Transverse colon (tissue), 4 donors: ENCODE data around the gene TCF7L2. TPM values are rescaled to one million over a fixed set of nuclear protein-coding genes. Genes with fewer than 3 reads are reported as not detected.
A peak's percentile ranks its signal among the peaks of the same experiment; 100 is the strongest.

ENCODE experiments used
- DNase-seq: peaks from one replicate; pipeline ENCODE4 v3.0.0-alpha.2; 2019
- H3K27ac ChIP-seq, 4 donors: fragments of 200-600 bp; sonication (generic); 2 replicates each; pipeline ENCODE4 v1.5.1; 2016 to 2018; ENCODE audit warnings: inconsistent platforms in 4 of 4
- H3K27me3 ChIP-seq: fragments of 200-600 bp; sonication (generic); 2 replicates; pipeline ENCODE4 v1.5.1; 2017; ENCODE audit warnings: inconsistent platforms
- H3K36me3 ChIP-seq, 4 donors: fragments of 200-600 bp; sonication (generic); 2 replicates each; pipeline ENCODE4 v1.5.1; 2017 to 2019; ENCODE audit warnings: inconsistent platforms in 4 of 4
- H3K4me1 ChIP-seq, 4 donors: fragments of 200-600 bp; sonication (generic); 2 replicates each; pipeline ENCODE4 v1.5.1; 2017 to 2020; ENCODE audit warnings: inconsistent platforms in 4 of 4
- H3K4me3 ChIP-seq, 4 donors: fragments of 200-600 bp; sonication (generic); 1 replicate in 1 of 4; 2 replicates in 3 of 4; pipeline versions ENCODE4 v1.5.1 to v1.6.1; 2017 to 2019; ENCODE audit warnings: inconsistent platforms in 4 of 4
- H3K9me3 ChIP-seq, 2 donors: fragments of 200-600 bp; sonication (generic); 2 replicates each; pipeline ENCODE4 v1.5.1; 2017 to 2019; ENCODE audit warnings: inconsistent platforms in 2 of 2
- EP300 ChIP-seq: sonication (generic); formaldehyde crosslinking; IDR thresholded peaks from one replicate; pipeline ENCODE4 v1.6.1; 2017; ENCODE audit warnings: antibody characterized with exemption, low read depth
- POLR2A ChIP-seq: fragments of 450-650 bp; IDR thresholded peaks from one replicate; pipeline ENCODE4 v1.6.1; 2016; ENCODE audit warnings: antibody characterized with exemption, mild to moderate bottlenecking, moderate library complexity
- POLR2AphosphoS5 ChIP-seq, 3 donors: sonication (generic); formaldehyde crosslinking; IDR thresholded peaks; one replicate each; pipeline ENCODE4 v1.6.1; 2016; ENCODE audit warnings: antibody characterized with exemption in 3 of 3
- WGBS, 2 donors: methylation state at CpG; one replicate each; pipeline ENCODE4 v1.1.5; 2018; ENCODE audit warnings: low coverage in 1 of 2; 5-methylcytosine and 5-hydroxymethylcytosine counted together
- in situ Hi-C, 4 donors: fragments of 200-750 bp; cut with MboI; loops; one replicate each; pipeline versions ENCODE4 v1.15.0 to v1.15.1; 2017; ENCODE audit warnings: low sequenced_read_pairs in 3 of 4, low pct_ligation_motif_present in 1 of 4, low pct_unique_long_range_greater_than_20kb in 1 of 4
- intact Hi-C: fragments of 100-400 bp; cut with DNase I; formaldehyde crosslinking; loops from one replicate; pipeline ENCODE4 v1.15.1; 2023; ENCODE audit warnings: low total_unique reads
- total RNA-seq, 4 donors: library from RNA; depleted of rRNA; stranded (reverse); fragments of >200 nt; gene quantifications; one replicate each; pipeline ENCODE4 v1.1.0, GENCODE V29; 2016
- TF ChIP-seq, protein P1 (sequence below), 5 experiments: fragments of 200-600 bp in 3 of 5; fragments of 450-650 bp in 2 of 5; sonication (generic) in 3 of 5; IDR thresholded peaks; 1 replicate in 2 of 5; 2 replicates in 3 of 5; pipeline ENCODE4 v1.5.1; 2016 to 2017; ENCODE audit warnings: antibody characterized with exemption in 5 of 5, inconsistent platforms in 3 of 5, mild to moderate bottlenecking in 2 of 5, moderate library complexity in 1 of 5

TCF7L2 gene
- total RNA-seq, 4 donors from 2014 or later = 84.6 to 249 (median 137) TPM

DNA sequence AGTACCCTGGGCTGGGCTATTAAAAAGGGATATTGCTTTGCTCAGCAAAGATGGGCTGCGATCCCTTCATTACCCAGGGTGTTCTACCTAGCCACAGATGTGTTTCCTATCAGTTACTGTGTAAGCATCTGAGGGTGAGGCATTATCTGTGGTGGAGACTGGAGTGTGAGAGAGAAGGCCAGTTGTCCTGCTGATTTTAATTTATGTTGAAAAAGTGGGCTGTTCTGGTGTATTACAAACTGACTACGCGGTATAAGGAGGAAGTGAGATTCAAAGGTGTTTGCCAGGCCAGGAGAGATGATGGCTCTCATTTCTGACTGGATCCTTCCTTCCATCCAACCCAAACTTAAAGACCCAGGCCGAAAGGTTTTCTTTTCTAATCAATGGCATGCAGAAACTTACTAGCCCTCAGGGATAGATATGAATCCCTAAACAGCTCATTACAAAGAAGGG is 7.6 kb downstream of the TCF7L2 start:
- Histone ChIP-seq H3K27ac (peak overlapping the region; percentile 95 to 98 (median 96)), H3K27me3 (no peaks in the 10 kb centered on the region), H3K9me3 (no peaks in the 10 kb centered on the region), H3K4me3 (no peak overlapping the region), H3K36me3 (no peaks in the 10 kb centered on the region), H3K4me1 (peaks cover 20 to 91% (median 73%) of the 10 kb centered on the region in 4 donors)
- DNase-seq = no peak
- TF ChIP-seq POLR2A = no peak
- TF ChIP-seq, protein P1, sequence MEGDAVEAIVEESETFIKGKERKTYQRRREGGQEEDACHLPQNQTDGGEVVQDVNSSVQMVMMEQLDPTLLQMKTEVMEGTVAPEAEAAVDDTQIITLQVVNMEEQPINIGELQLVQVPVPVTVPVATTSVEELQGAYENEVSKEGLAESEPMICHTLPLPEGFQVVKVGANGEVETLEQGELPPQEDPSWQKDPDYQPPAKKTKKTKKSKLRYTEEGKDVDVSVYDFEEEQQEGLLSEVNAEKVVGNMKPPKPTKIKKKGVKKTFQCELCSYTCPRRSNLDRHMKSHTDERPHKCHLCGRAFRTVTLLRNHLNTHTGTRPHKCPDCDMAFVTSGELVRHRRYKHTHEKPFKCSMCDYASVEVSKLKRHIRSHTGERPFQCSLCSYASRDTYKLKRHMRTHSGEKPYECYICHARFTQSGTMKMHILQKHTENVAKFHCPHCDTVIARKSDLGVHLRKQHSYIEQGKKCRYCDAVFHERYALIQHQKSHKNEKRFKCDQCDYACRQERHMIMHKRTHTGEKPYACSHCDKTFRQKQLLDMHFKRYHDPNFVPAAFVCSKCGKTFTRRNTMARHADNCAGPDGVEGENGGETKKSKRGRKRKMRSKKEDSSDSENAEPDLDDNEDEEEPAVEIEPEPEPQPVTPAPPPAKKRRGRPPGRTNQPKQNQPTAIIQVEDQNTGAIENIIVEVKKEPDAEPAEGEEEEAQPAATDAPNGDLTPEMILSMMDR (IDR thresholded peaks at IDR 0.05) = no peak
- TF ChIP-seq EP300 = no peak
- TF ChIP-seq POLR2AphosphoS5 (IDR thresholded peaks at IDR 0.05) = no peak
- intact Hi-C loops = loop anchor here (10.0 kb wide), 1 partner anchor 107 kb away; no protein-coding TSS in a partner anchor
- WGBS, 2 donors = 38 to 71% methylated on average over 4 of the region's 4 CpGs
- in situ Hi-C loops = loop anchor here in 2 of 4 donors (25.0 kb wide), 2 partner anchors 130 to 430 kb away; no protein-coding TSS in a partner anchor

DNA sequence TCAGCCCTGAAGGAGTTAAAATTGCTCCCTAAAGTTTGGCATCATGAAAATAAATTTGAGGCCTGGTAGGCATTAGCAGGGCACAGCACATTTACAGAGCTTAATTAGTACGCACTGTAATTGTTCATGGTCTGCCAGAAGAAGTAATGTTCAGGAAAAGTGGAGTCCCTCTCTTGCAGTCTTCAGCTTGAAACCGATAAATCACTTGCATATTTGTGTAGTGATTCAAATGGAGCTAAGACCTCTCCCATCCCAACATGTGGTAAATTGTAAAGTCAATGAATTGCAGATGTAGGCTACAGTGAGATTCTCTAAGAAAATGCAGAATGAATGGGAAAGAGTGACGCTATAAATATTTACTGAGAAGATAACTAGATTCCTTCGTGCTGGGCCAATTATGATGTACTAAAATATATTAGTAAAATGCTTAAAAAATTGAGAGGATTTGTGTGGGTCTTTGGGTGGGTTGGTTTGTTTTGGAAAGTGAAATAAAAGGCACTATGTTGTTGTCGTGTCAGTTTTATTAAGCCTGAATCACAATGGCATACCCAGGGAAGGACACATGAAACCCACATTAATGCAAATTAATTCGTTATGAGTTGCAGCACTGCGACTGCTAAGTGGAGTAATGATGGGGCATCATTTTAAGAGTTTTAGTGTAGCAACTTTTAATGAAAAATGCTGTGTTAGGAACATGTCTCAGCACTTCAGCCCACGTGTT is 8.4 kb downstream of the TCF7L2 start:
- intact Hi-C loops (loop anchor here (10.0 kb wide), 1 partner anchor 106 kb away; no protein-coding TSS in a partner anchor), in situ Hi-C loops (loop anchor here in 2 of 4 donors (25.0 kb wide), 2 partner anchors 129 to 429 kb away; no protein-coding TSS in a partner anchor)
- H3K9me3 ChIP-seq = no peaks in the 10 kb centered on the region
- H3K4me1 ChIP-seq = peaks cover 20 to 96% (median 70%) of the 10 kb centered on the region in 4 donors
- DNase-seq = no peak
- no peaks in the 10 kb centered on the region for H3K36me3 ChIP-seq
- no peaks in the 10 kb centered on the region for H3K27me3 ChIP-seq
- TF ChIP-seq, protein P1 (IDR thresholded peaks at IDR 0.05) = no peak
- TF ChIP-seq POLR2AphosphoS5 (IDR thresholded peaks at IDR 0.05) = peak in 1 of 3 donors; percentile 23
- no peak for TF ChIP-seq EP300
- H3K27ac ChIP-seq = peak overlapping the region; percentile 95 to 98 (median 96)
- 68 to 69% methylated on average over 8 of the region's 8 CpGs for WGBS, 2 donors
- H3K4me3 ChIP-seq = no peak overlapping the region

DNA sequence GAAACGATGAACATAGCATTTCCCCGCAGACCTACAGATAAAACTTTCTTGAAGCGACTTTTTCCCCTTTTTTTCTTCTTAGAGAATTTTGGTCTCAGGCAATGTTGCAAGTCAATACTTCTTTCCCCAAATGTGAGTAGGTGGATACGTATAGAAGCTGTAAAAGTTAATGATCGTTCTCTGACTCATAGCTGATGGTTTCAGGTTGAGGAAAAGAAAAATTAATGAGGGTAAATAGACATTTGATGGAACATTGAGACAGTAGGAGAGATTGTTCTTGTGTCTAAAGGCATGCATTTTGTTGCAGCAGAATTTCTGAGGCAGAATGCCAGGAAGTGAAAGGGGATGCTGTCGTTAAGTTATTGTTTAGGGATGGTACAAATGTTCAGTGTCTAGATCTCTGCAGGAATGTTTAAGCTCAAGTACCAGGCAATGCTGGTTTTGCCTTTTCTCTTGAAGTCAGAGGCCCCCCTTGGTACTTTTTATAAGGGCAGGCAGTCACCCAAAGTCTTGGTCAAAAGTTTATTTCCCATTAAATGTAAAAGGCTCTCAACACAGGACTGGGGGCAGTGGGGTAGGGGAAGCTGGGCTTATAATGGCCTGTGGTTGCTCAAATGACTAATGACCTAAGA is 9.3 kb downstream of the TCF7L2 start:
- 50 to 54% methylated on average over 5 to 6 of the region's 6 CpGs for WGBS, 2 donors
- no peak overlapping the region for H3K4me3 ChIP-seq
- intact Hi-C loops (loop anchor here (10.0 kb wide), 1 partner anchor 105 kb away; no protein-coding TSS in a partner anchor), in situ Hi-C loops (loop anchor here in 2 of 4 donors (25.0 kb wide), 2 partner anchors 128 to 428 kb away; no protein-coding TSS in a partner anchor)
- H3K27ac ChIP-seq = peak overlapping the region; percentile 10 to 95 (median 34)
- DNase-seq = no peak
- H3K4me1 ChIP-seq = peaks cover 20 to 91% (median 68%) of the 10 kb centered on the region in 4 donors
- H3K9me3 ChIP-seq = no peaks in the 10 kb centered on the region
- H3K36me3 ChIP-seq = no peaks in the 10 kb centered on the region
- TF ChIP-seq EP300 (no peak), POLR2AphosphoS5 (IDR thresholded peaks at IDR 0.05) (peak in 1 of 3 donors; percentile 53), POLR2A (no peak)
- no peaks in the 10 kb centered on the region for H3K27me3 ChIP-seq

DNA sequence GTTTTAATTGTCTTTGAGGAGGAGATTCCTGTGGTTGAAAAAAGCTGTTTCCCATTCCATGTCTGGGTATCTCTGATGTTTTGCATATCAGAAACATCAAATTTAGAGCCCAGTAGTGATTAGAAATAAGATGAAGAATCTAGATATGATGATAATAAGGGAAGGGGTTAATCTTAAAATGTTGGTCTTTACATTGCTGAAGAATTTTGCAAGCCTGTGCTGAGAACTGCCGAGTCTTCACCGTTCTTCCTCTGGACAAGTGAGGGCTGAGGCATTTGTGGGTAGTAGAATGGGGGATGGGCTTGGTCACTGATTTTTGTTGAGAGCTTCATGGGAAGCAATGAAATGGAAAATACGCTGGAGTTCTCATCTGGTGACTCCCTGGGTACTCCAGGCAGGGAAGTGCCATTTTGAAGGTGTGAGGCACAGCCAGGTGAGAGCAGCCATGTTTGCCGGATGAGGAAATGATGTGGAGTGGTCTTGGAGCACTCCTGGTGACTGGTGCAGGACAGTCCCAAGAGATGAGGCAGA is 10.2 kb downstream of the TCF7L2 start:
- Histone ChIP-seq H3K36me3 (no peaks in the 10 kb centered on the region), H3K4me1 (peaks cover 24 to 87% (median 59%) of the 10 kb centered on the region in 4 donors), H3K9me3 (no peaks in the 10 kb centered on the region), H3K27me3 (no peaks in the 10 kb centered on the region), H3K4me3 (no peak overlapping the region), H3K27ac (peak overlapping the region in 3 of 4 donors; percentile 25 to 95 (median 64))
- intact Hi-C loops = no loop called here
- 85 to 87% methylated on average over 2 to 4 of the region's 4 CpGs for WGBS, 2 donors
- TF ChIP-seq POLR2AphosphoS5 (IDR thresholded peaks at IDR 0.05) = no peak
- TF ChIP-seq POLR2A = no peak
- TF ChIP-seq, protein P1 (IDR thresholded peaks at IDR 0.05) = no peak
- TF ChIP-seq EP300 = no peak
- in situ Hi-C loops = loop anchor here in 2 of 4 donors (25.0 kb wide), 2 partner anchors 127 to 427 kb away; no protein-coding TSS in a partner anchor
- DNase-seq = no peak
